Measurements from ENCODE around the gene CANT1. TPM values are rescaled to one million over a fixed set of nuclear protein-coding genes. Genes with fewer than 3 reads are reported as not detected.

Gene CANT1
- total and polyA plus RNA-seq, 9 of the 15 experiments (the other 6 are each of a cell fraction or from before 2014, with no cell fraction given) = 2.7 to 66.4 (median 22.5) TPM

- Histone ChIP-seq H3K79me2 (ENCODE audit: control insufficient read depth, insufficient read depth, low read length) (no peaks in the 10 kb centered on the region), H3K4me1 (replicated peaks in 1 of 2; ENCODE audit: control insufficient read depth in 2 of 2, insufficient read depth in 2 of 2, low read length in 2 of 2) (peaks cover 9 to 19% of the 10 kb centered on the region in 2 experiments), H3K27me3 (ENCODE audit: control insufficient read depth in 2 of 2, insufficient read depth in 2 of 2, low read length in 2 of 2) (peaks cover 67 to 85% of the 10 kb centered on the region in 2 experiments), H3K9me3 (replicated peaks; ENCODE audit: control insufficient read depth, insufficient read depth, low read depth, low read length) (no peaks in the 10 kb centered on the region), H4K20me1 (replicated peaks; ENCODE audit: control insufficient read depth, insufficient read depth, low read length) (peaks cover 4% of the 10 kb centered on the region; the same call in 1 of the 2 replicates), H3K36me3 (ENCODE audit: control insufficient read depth, insufficient read depth, low read length) (no peaks in the 10 kb centered on the region), H3K9ac (ENCODE audit: insufficient read depth in 1 of 2, low read depth in 2 of 2, low read length in 2 of 2) (no peak overlapping the region), H3K9me1 (ENCODE audit: control insufficient read depth, insufficient read depth, low read length) (no peaks in the 10 kb centered on the region), H3K4me2 (ENCODE audit: insufficient read depth, low read length) (no peak overlapping the region), H2AFZ (ENCODE audit: low read depth, low read length) (no peak overlapping the region), H3K27ac (ENCODE audit: extremely low read depth, low read depth, low read length) (no peak overlapping the region), H3K4me3 (no peak overlapping the region)
- 7% methylated on average over 14 of the region's 16 CpGs for WGBS (ENCODE audit: insufficient coverage, low coverage, missing lambda C conversion rate)
- no TSS peak for BruUV-seq (replicated peaks)
- ChIA-PET POLR2A (interaction anchor here (0.6 to 0.7 kb wide), 2 partner anchors 222 to 1029 kb away, joined by 3 to 4 read pairs; no protein-coding TSS in a partner anchor), CTCF (ENCODE audit: low intra/inter-chr PET ratio) (no interaction called here)
- DNase-seq (ENCODE audit: extremely low read depth in 1 of 4, low spot score in 3 of 4) (no peak), ATAC-seq (no peak), FAIRE-seq (no peak)
- TF ChIP-seq HCFC1 (IDR thresholded peaks at IDR 0.05; ENCODE audit: low read depth, low read length) (no peak), ILK (tag; IDR thresholded peaks at IDR 0.05; ENCODE audit: borderline replicate concordance, low read depth) (no peak), NFE2L1 (tag; IDR thresholded peaks at IDR 0.05; ENCODE audit: borderline replicate concordance, low read depth) (no peak), ZNF639 (CRISPR knock-in tag; conservative IDR thresholded peaks at IDR 0.05 in 1 of 2, IDR thresholded peaks at IDR 0.05 in 1 of 2) (no peak), CREB3 (tag; conservative IDR thresholded peaks at IDR 0.05; ENCODE audit: low read depth) (no peak), SMARCA5 (IDR thresholded peaks at IDR 0.05) (no peak), TAL1 (IDR thresholded peaks at IDR 0.05) (no peak), ZNF274 (IDR thresholded peaks at IDR 0.05; ENCODE audit: borderline replicate concordance, low read depth, low read length) (no peak), ETS1 (conservative IDR thresholded peaks at IDR 0.05; ENCODE audit: control insufficient read depth, low read depth, low read length) (no peak), THRAP3 (IDR thresholded peaks at IDR 0.05; ENCODE audit: borderline replicate concordance) (no peak), HNRNPK (IDR thresholded peaks at IDR 0.05; ENCODE audit: low read depth, low read length, poor library complexity, severe bottlenecking) (no peak), RAD51 (IDR thresholded peaks at IDR 0.05; ENCODE audit: borderline replicate concordance, low read depth) (no peak), NFIX (CRISPR knock-in tag; IDR thresholded peaks at IDR 0.05; ENCODE audit: low read depth) (no peak), MED1 (CRISPR knock-in tag; IDR thresholded peaks at IDR 0.05; ENCODE audit: borderline replicate concordance) (no peak), ZNF766 (CRISPR knock-in tag; conservative IDR thresholded peaks at IDR 0.05) (no peak), HBP1 (CRISPR knock-in tag; IDR thresholded peaks at IDR 0.05) (no peak)
- intact Hi-C loops (cut with micrococcal nuclease) = no loop called here
- in situ Hi-C loops (cut with MboI) = no loop called here
Measured at GRCh38 chr17:79029327-79030009, 19.9 kb upstream of the CANT1 start.
